Fibroblast of lung (primary cell): ENCODE data around the gene CBX8.

Source experiments
- EZH2 ChIP-seq: IDR thresholded peaks from 2 replicates; pipeline ENCODE4 v1.5.1; 2012; ENCODE audit warnings: low read length, control low read depth, mild to moderate bottlenecking; ENCODE audit errors: missing control alignments
- TF ChIP-seq, protein P1 (sequence below), 2 donors: IDR thresholded peaks in 1 of 2; conservative IDR thresholded peaks in 1 of 2; 1 replicate in 1 of 2; 2 replicates in 1 of 2; pipeline ENCODE4 v1.5.1; 2011 to 2012; ENCODE audit warnings: low read length in 2 of 2, control low read depth in 1 of 2, inconsistent platforms in 1 of 2, low read depth in 1 of 2, mild to moderate bottlenecking in 1 of 2

DNA sequence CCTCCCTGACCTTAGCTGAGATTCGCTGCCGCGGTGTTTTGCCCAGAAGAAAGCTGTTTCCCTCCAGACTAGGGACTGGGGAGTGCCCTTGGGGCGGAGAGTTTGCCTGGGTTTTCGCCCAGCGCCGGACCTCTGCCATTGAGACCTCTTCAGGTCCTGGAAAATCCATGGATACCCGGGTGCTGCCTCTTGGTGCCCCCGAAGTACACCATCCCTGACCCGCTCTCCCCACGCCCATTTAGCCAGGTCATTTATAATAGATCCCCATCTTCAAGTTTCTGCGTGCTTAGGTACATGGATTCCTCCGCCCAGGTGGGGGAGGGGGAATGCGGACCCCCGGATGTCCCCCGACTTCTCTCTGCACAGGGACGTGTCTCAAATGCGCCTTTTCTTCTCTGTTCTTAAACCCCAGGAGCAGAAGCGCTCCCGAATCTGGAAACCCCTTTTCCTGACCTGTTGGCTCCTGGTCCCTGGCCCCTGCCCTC is 15.0 kb upstream of the CBX8 start:
- TF ChIP-seq, protein P1, sequence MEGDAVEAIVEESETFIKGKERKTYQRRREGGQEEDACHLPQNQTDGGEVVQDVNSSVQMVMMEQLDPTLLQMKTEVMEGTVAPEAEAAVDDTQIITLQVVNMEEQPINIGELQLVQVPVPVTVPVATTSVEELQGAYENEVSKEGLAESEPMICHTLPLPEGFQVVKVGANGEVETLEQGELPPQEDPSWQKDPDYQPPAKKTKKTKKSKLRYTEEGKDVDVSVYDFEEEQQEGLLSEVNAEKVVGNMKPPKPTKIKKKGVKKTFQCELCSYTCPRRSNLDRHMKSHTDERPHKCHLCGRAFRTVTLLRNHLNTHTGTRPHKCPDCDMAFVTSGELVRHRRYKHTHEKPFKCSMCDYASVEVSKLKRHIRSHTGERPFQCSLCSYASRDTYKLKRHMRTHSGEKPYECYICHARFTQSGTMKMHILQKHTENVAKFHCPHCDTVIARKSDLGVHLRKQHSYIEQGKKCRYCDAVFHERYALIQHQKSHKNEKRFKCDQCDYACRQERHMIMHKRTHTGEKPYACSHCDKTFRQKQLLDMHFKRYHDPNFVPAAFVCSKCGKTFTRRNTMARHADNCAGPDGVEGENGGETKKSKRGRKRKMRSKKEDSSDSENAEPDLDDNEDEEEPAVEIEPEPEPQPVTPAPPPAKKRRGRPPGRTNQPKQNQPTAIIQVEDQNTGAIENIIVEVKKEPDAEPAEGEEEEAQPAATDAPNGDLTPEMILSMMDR (conservative IDR thresholded peaks at IDR 0.05 in 1 of 2, IDR thresholded peaks at IDR 0.05 in 1 of 2; ENCODE audit: low read depth in 1 of 2, low read length in 2 of 2), result no peak
- peak; percentile 98 for TF ChIP-seq EZH2
